Uterus (tissue), 2 donors: ENCODE results near the gene GPR171.

Source experiments
- POLR2A ChIP-seq, 2 donors: fragments of 450-650 bp; IDR thresholded peaks; one replicate each; pipeline ENCODE4 v1.6.1; 2016; ENCODE audit warnings: antibody characterized with exemption in 2 of 2, mild to moderate bottlenecking in 1 of 2, moderate library complexity in 1 of 2
- TF ChIP-seq, protein P1 (sequence below), 4 experiments: fragments of 200-600 bp in 2 of 4; fragments of 450-650 bp in 2 of 4; sonication (generic) in 2 of 4; IDR thresholded peaks; one replicate each; pipeline ENCODE4 v1.5.1; 2016 to 2019; ENCODE audit warnings: antibody characterized with exemption in 4 of 4, mild to moderate bottlenecking in 2 of 4, moderate library complexity in 1 of 4

DNA sequence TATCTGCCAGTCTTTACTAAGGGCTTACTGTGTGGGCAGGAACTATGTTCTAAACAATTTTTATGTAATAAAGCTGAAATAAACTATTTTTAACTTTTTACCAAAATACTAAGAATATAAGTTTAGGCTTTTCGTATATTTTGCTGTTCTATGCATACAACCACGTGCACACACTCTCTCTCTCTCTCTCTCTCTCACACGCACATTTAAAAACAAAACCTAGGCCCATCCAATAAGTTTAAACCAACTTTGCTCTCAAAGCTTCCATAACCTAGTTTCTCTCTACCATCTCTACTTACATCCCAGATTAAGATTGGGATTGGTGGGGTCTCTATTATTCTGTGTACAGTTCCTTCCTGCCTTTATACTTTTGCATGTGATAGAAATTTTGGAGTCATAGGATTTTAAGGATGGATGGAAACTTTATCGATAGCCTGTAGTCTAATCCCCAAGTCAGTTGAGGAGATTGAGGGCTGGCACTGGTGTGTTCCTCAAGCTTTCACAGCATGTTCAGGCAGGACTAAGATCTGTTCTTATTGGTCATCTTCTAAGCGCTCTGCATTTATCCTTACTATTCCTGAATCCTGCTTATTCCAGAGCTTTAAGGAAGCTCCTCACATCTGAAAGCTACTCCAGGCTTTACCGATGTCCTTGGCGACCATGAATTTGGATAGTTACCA lies 1.8 kb downstream of the GPR171 start:
- no peak for TF ChIP-seq POLR2A (IDR thresholded peaks at IDR 0.05)
- TF ChIP-seq, protein P1, sequence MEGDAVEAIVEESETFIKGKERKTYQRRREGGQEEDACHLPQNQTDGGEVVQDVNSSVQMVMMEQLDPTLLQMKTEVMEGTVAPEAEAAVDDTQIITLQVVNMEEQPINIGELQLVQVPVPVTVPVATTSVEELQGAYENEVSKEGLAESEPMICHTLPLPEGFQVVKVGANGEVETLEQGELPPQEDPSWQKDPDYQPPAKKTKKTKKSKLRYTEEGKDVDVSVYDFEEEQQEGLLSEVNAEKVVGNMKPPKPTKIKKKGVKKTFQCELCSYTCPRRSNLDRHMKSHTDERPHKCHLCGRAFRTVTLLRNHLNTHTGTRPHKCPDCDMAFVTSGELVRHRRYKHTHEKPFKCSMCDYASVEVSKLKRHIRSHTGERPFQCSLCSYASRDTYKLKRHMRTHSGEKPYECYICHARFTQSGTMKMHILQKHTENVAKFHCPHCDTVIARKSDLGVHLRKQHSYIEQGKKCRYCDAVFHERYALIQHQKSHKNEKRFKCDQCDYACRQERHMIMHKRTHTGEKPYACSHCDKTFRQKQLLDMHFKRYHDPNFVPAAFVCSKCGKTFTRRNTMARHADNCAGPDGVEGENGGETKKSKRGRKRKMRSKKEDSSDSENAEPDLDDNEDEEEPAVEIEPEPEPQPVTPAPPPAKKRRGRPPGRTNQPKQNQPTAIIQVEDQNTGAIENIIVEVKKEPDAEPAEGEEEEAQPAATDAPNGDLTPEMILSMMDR (IDR thresholded peaks at IDR 0.05): no peak
